ENCODE measurements around the gene PPP1R16B.
"Not testable (repeated sequence)": the region's sequence is repeated elsewhere in the genome, so short reads cannot be mapped to it uniquely, and the experiment has no call there.

Gene PPP1R16B

GRCh38 chr20:38791291-38791690 is 14.2 kb upstream of the PPP1R16B start:
- H3K4me3 ChIP-seq (ENCODE audit: low read depth, low read length): no peak overlapping the region

- no peak overlapping the region for H3K4me3 ChIP-seq (ENCODE audit: low read depth, low read length)
These were observed 13.6 kb upstream of the PPP1R16B start for GRCh38 chr20:38791940-38792339.

DNA sequence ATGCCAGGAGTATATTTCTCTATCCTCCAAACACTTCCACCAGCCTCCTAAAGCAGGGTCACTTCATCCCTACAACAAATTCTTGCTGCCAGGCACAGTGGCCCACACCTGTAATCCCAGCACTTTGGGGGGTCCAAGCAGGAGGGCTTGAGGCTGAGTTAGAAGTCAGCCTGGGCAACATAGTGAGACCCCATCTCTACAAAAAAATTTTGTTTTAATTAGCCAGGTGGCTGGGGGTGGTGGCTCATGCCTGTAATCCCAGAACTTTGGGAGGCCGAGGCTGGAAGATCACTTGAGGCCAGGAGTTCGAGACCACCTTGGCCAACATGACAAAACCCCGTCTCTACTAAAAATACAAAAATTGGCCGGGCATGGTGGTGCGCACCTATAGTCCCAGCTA is 11.4 kb upstream of the PPP1R16B start:
- H3K4me3 ChIP-seq (ENCODE audit: low read depth, low read length): not testable (repeated sequence)

DNA sequence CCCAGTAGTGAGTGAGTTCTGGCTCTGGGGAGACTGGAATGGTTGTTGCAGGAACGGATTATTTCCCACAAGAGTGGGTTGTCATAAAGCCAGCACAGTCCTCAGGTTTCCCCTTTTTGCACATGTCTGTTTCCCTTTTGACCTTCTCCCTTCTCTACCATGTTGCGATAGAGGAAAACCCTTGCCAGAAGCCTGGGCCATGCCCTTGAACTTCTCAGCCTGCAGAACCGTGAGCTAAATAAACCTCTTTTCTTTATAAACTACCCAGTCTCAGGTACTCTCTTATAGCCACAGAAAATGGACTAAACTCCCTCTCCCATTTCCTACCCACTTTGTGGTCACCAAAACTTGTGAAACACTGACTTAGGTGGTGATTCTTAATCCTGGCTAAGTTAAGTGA is 7.2 kb upstream of the PPP1R16B start:
- H3K4me3 ChIP-seq (ENCODE audit: low read depth, low read length): no peak overlapping the region

GRCh38 chr20:38799203-38799602 is 6.3 kb upstream of the PPP1R16B start:
- no peak overlapping the region for H3K4me3 ChIP-seq (ENCODE audit: low read depth, low read length)

DNA sequence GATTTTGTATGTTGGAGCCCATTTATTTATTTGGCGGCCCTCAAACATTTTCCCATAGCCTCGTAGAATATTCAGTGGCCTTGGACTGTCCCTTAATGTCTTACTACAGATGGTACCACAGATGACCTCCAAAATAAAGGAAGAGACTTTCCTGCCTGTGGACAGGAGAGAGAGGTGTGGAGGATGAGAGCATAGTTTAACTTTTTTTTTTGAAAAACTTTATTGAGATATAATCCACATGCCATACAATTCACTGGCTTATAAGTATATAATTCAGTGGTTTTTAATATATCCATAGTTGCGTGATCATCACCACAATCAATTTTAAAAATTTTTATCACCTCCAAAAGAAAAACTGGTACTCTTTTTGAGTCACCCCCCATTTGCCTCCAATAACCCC is 4.6 kb upstream of the PPP1R16B start:
- no peak overlapping the region for H3K4me3 ChIP-seq (ENCODE audit: low read depth, low read length)

GRCh38 chr20:38804221-38804620 is 1.3 kb upstream of the PPP1R16B start:
- H3K4me3 ChIP-seq (ENCODE audit: low read depth, low read length): no peak overlapping the region

DNA sequence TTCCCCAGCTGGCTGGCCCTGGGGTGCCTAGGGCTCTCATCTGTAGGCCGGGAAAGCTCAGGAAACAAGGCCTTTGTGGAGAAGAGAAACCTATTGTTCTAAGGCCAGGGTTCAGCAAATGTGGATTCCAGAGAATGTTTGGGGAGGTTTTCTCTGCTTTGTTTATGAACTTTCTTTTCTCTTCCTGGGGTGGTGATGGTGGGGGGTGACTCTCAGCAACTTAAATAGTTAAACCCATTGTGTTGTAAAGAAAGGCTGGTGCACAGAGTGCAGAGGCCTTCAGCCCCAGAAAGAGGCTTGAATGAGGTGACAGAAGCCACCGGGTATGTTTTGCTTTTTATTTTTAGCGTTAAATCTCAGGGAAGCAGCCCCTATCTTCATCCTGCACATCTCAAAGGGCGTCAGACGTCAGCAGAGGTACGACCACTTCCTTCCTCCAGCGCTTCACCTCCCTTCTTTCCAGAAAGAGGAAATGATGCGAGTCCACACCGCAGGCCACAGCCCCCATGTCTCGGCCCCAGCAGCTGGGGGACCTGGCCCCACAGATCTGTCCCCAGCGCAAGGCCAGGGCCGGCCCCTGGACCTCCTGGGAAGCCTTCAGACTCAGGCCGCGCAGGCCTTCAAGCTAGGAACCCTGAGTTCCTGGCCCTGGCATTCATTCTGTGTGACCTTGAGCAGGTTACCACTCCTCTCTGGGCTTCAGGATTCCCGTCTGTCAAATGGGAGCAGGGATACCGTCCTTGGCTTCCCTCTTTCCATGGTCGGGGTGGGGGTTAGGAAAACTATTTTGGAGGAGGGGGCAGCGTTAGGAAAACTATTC is 605 bp upstream of the PPP1R16B start:
- peak overlapping the region; percentile 65 for H3K4me3 ChIP-seq (ENCODE audit: low read depth, low read length)

- peak overlapping the region; percentile 65 for H3K4me3 ChIP-seq (ENCODE audit: low read depth, low read length)
These were observed 709 bp downstream of the PPP1R16B start for GRCh38 chr20:38805958-38806854.

DNA sequence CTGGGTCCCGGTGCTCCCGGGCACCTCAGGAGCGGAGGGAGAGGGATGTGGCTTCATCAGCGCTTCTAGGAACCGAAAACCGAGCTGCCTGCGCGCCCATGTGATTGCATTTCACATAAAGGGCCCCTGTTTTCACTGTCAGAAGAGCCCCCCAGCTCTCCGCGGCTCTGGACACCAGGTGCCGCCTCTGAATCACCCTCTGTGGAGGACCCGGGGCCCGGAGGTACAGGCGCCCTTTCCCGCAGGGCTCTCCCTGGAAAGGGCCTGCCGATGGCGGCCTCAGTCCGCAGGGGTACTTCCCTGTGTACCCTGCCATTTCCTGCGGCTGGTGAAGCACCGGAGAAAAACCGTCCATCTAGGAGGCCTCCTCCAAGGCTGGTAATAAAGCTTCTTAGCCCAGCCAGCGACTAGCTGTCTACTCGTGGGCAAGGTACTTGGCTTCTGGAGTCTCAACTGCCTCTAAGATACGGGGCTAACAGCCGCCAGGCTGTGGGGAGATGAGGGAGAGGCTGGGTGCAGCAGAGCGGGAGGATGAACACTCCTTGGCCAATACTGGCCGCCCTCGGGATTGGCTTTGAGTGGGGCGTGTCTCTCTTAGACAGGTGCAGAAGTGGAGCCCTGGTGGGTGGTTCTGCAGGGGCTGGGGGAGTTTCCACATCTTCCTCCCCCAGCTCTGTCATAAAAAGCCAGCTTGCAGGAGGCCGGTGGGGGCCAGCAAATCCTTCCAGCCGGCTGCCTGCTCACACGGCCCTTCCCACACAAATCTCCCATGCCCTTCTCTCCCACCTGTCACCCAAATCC is 1.6 kb downstream of the PPP1R16B start:
- peak overlapping the region; percentile 65 for H3K4me3 ChIP-seq (ENCODE audit: low read depth, low read length)

GRCh38 chr20:38809942-38810341 is 4.4 kb downstream of the PPP1R16B start:
- H3K4me3 ChIP-seq (ENCODE audit: low read depth, low read length): no peak overlapping the region

DNA sequence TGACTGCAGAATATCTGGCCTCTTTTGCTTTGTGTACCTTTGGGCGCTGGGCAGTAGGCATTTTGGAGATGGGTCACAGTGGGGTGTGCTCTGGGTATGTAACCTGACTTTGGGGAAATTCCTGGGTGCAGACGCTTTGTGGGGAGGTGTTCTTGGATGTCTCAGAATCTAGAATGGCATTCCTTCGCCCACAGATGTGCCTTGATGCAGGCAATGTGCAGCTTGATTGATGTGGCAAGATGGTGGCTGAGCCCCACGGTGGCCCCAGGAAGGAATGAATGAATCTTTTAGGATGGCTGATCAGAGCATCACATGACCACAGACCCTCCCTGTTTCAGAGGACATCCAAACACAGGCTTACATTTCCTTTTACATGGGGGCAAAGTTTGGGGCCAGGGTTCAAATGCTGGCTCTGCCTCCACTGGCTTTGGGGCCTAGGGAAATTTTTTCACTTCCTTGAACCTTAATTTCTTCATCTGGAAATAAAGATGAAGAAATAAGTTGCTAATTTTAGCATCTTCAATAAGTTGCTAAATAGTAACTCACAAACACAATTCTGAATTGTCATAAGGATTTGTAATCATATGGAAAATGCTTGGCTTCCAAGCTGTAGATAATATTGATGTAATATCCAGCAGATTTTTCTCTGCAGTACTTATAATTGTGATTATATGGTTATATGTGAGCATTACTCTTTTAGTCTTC is 5.6 kb downstream of the PPP1R16B start:
- no peak overlapping the region for H3K4me3 ChIP-seq (ENCODE audit: low read depth, low read length)

DNA sequence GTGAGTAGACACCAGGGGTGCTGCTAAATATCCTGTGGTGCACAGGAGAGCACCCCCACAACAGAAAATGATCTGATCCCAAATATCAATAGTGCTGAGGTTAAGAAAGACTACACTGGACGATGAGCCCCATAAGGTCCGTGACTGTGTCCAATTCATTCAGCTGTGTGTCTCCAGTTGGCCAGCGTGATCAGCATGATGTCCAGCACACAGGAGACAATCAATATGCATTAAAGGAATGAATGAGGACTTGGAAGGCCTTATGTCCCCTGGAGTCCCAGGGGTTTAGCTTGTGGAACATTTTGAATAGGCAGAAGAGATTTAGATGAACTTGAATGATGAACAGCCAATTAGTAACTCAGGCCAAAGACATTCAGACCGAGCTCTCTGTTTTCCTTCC is 6.3 kb downstream of the PPP1R16B start:
- H3K4me3 ChIP-seq (ENCODE audit: low read depth, low read length): no peak overlapping the region

DNA sequence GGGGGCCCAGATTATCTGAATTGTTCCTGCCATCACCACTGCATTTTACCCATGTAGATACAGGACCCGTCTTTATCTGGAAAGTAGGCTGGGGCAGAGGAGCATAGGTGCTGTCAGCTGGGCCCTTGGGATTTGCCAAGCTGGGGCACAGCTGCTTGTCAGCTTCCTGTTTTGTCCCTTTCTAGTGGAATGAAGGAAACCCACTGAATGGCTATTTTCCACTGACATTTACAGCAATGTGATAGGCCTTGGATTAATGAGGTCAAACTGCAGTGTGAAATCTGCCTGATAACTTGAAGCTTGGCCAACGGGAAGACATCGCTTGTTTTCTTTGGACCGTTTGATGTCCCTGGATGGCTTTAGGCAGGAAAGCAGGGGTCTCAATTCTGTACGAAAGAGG is 6.7 kb downstream of the PPP1R16B start:
- no peak overlapping the region for H3K4me3 ChIP-seq (ENCODE audit: low read depth, low read length)

GRCh38 chr20:38812709-38813573 is 7.4 kb downstream of the PPP1R16B start:
- no peak overlapping the region for H3K4me3 ChIP-seq (ENCODE audit: low read depth, low read length)

DNA sequence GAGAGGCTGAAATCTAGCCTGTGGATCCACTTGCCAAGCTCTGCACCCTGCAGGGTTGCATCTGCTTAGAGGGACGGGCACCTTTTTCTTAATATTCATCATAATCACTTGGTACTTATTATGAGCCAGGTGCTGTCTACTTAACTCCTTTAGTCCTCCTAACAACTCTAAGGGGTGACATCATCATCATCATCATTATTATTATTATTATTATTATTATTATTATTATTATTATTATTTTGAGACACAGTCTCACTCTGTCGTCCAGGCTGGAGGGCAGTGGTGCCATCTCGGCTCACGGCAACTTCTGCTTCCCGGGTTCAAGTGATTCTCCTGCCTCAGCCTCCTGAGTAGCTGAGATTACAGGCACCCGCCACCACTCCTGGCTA is 8.1 kb downstream of the PPP1R16B start:
- H3K4me3 ChIP-seq (ENCODE audit: low read depth, low read length): not testable (repeated sequence)

GRCh38 chr20:38815446-38815845 is 9.9 kb downstream of the PPP1R16B start:
- H3K4me3 ChIP-seq (ENCODE audit: low read depth, low read length): no peak overlapping the region

DNA sequence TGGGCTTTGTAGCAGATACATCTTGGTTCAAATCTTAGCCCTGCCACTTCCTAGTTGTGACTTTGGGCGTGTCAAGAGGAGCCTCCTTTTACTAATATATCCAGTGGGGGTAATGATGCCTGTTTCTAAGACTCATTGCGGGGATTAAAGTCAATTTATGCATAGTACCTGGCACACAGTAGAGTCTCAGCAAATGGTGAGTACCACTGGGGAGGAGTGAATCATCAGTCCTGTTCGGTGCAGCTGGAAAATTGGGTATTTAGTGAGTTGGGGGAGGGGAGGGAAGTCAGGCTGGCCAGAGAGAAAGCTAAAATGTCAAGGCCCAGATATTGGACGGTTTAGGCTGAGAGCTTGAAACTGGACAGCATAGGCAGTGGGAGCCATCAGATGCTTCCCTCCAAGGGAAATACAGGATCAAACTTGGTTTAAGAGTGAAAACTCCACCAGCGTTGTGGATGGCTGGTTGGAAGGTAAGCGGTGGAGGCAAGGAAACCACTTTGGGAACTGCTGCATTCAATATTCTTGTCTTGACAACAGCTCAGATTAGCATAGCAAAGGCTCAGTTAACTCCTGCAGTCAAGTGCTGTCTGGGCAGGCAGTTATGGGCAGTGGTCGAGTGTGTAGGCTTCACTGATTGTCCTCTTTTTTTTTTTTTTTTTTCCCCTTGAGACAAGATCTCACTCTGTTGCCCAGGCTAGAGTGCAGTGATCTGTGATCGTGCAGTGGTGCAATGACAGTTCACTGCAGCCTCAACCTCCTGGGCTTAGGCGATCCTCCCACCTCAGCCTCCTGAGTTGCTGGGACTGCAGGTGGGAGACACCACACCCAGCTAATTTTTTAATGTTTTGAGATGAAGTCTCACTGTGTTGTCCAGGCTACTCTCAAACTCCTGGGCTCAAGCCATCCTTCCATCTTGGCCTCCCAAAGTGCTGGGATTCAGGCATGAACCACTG is 12.9 kb downstream of the PPP1R16B start:
- H3K4me3 ChIP-seq (ENCODE audit: low read depth, low read length): no peak overlapping the region

DNA sequence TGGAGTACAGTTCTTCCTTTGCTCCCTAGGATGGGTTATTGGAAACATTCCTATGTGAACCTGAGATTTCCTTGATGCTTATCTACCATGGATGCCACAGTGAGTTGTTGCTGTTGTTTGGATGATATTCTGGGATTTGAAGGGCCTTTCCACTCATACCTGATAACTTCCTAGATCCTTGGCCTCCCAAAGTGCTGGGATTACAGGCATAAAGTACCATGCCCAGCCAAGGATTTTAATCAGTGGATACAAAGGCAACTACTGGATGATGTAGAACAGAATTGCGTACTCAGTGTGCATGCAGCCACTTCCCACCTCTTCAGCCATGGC is 20.0 kb downstream of the PPP1R16B start:
- no peak overlapping the region for H3K4me3 ChIP-seq (ENCODE audit: low read depth, low read length)
